GM19452 (cell line): ENCODE data around the gene SLC5A8.
"Not testable (repeated sequence)": the region's sequence is repeated elsewhere in the genome, so short reads cannot be mapped to it uniquely, and the experiment has no call there.

ENCODE experiments used
- ATAC-seq: cut with Tn5 transposase; IDR thresholded peaks from one replicate; pipeline ENCODE4 v1.9.1; 2021; ENCODE audit not compliant: unreplicated experiment

SLC5A8 gene

DNA sequence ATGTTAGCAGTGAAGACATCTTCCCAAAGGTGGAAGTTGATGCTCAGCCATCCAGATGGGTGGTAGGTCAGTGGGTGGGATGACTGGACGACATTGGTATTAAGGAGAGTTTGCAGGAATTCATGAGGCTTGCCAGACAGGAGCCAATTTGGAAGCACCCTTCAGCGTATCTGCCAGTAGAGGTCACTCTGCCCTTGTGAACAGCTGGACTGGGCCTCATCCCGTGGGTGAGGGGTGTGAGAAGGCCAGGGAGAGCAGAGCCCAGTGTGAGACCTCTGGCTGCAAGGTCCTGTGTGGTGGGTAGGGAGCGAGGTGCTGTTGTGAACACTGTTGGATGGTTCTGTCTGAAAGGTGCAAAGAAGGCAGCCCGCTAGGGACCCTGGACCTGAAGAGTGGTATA is 37.7 kb downstream of the SLC5A8 start:
- ATAC-seq: no peak

DNA sequence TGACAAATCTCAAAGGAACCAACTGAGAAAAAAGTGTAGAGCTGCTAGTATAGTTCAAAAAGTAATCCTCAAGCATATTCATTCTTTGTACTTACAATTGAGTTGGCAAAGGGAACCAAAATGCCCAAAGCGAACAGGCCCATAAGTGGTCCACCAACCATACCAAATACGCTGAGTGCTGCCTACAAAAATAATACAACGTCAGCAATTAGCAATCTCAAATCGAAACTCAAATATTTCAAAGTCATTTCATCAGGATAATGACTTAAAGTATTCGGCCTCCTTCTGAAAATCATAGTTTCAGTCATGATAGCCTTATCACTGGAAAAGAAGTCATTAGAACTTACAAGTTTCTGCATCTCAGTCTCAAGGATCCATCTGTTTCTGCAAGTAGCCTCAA is 42.0 kb downstream of the SLC5A8 start:
- no peak for ATAC-seq

DNA sequence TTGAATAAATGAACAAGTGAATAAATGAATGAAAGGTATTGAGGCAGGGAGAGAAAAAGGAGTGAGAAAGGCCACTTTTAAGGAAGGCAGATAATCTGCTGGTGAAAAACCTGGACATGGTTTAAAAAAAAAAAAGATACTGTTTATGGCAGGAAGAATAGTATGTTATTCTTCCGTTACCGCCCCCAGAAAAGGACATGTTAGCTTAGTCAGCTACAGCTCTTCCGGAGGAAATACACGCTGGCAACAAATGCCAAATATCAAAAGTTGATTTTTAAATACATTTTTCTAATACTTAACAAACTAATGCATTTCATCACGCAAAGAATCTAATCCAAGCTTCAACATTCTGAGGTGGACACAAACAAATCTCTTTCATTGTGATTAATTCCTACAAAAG is 43.2 kb downstream of the SLC5A8 start:
- ATAC-seq: no peak

DNA sequence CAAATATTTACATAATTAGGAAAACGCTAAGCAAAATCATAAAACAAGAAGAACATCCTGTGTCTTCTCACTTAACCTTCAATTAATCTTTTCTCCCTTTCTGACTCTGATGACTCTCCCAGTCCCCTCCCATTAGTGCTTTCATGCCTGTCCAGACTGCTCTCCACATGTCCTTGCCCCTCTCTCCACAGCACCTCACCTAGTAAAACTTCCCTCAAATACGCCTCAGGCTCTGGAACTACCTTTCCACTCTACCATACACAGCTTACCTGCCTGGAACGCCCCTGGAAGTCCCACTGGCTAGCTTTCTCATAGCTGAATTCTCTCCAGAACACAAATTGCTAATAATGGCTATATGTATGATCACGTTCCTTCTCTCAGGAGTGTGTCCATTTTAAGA is 44.7 kb downstream of the SLC5A8 start:
- ATAC-seq: no peak

DNA sequence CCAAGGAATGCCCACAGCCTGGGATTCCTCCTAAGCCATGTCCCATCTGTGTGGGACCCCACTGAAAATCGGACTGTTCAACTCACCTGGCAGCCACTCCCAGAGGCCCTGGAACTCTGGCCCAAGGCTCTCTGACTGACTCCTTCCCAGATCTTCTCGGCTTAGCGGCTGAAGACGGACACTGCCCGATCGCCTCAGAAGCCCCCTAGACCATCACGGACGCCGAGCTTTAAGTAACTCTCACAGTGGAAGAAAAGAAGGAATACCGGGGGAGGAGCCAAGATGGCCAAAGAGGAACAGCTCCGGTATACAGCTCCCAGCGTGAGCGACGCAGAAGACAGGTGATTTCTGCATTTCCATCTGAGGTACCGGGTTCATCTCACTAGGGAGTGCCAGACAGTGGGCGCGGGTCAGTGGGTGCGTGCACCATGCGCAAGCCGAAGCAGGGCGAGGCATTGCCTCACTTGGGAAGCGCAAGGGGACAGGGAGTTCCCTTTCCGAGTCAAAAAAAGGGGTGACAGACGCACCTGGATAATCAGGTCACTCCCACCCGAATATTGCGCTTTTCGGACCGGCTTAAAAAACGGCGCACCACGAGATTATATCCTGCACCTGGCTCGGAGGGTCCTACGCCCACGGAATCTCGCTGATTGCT is 64.1 kb downstream of the SLC5A8 start:
- ATAC-seq: not testable (repeated sequence)

DNA sequence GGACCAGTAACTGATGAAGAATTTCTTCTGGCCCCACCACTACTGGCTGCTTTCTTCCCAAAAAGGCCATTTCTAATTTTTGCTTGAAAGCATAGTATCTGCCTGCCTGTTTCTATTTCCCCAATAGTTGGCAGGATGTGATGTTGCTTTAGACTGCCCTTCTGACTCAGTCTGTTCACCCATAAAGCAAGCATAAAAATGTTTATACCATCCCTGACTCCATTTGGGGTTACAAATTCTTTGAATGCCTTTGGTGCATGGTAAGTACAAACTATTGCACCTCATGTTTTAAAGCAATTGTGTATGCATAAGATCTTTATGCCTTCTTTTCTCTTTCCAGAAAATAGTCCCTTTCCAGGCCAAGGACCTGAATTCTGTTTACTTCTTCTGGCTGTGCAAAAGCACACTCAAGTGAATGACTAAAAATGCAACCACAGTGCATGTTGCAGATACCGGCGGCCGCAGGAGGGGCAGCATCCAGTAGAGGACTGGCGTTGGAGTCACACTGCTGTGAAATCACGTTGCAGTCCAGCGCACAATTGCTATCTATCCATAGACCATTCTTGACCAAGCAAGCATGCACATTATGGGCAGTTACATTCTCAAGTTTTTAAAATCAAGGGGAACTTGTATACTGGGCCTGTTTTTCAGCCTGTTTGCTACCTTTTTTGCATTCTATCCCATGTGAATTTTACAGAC is 82.4 kb downstream of the SLC5A8 start:
- ATAC-seq: no peak

DNA sequence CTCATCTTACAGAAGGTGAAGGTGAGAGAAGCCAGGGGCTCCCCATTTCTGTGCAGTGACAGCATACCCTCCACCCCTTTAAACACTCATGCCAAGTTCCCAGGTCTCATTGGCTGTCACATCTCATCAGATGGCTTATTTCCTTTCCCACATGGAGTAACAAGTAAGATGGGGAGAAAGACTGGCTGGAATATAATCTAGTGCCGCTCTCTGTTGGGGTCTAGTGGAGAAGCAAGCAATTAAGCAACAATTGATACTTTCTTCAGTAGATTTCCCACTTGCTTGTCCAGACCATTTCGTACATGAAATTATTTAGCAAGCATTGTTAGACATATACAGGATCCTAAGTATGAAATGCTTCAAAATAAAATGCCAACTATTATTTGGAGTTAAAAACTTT is 92.2 kb downstream of the SLC5A8 start:
- ATAC-seq: no peak

DNA sequence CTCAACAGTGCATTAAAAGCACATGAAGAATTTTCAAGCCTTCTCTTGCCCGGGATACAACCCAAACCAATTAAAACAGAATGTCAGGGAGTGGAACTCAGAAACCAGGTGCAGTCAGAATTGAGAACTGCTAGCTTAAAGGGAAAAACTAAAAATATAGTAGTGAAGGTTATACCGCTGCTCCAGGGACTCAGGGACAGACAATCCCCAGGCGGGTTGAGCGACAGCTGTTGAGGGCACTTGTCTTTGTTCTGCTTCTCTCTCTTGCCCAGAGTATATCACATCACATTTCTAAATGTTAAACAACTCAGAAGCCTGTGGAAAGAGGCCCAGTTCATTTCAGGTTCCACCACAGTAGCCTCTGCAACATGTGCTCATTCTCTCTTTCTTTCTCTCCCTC is 93.1 kb downstream of the SLC5A8 start:
- no peak for ATAC-seq

DNA sequence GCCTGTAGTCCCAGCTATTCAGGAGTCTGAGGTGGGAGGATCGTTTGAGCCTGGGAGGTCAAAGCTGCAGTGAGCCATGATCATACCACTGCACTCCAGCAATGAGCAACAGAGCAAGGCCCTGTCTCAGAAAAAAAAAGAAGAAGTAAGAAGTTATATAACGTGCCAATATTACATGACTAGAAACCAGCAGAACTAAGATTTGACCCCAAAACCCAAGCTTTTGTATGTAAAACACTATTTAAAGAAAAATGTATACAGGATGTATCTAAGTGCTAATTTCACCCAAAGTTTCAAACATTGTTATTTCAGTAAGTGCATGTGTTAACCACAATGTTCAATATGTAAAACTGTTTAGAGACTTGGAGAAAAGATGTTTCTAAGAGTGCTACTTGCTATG is 94.7 kb downstream of the SLC5A8 start:
- ATAC-seq: no peak

DNA sequence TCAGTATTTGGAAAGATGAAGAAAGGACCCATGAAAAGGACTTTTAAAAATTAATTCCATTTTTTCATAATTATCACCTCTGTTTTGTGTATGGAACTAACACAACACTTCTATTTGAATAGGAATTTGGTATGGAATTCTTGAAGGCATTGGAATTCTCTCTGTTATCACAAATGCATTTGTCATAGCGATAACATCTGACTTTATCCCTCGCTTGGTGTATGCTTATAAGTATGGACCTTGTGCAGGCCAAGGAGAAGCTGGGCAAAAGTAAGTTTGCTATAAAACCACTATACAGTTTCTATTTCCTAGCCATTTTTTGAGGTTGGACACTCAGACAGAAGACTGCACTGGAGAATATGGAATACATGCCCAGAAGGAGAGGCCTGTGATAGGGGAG is 98.6 kb downstream of the SLC5A8 start:
- ATAC-seq: no peak

DNA sequence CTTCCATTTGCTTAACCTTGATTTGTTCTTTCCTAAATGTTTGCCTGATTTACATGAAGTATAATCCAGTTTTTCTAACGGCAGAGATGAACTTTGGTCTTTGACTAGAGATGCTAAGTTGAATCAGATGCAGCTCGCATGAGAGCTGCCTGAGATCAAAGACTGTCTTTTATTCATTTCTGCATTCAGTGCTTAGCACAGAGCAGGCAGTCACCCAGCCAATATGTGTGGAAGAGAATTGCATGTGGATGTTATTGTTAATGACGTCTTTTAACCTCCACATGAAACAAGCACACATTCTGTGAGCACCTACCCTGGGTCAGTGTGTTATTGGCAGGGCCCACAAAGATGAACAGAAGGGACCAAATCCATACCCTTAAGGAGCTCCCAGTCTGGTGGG is 99.2 kb downstream of the SLC5A8 start:
- no peak for ATAC-seq

DNA sequence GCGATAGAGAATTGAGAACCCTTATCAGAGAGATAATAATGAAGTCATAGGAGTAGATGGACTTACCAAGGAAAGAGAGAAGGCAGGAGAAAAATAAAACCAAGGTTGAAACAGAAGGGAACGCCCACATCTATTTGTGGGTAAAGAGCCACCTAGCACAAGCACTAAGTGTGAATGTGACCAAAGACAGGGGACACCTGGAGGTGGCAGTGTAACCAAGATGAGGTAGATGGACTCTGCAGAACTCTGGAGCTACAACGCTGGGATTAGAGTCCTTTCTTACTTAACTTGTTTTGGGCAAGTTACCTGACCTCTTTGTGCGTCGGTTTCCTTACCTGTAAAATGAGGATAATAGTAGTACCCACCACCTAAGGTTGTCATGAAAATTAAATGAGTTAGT is 101.9 kb downstream of the SLC5A8 start:
- ATAC-seq: no peak

DNA sequence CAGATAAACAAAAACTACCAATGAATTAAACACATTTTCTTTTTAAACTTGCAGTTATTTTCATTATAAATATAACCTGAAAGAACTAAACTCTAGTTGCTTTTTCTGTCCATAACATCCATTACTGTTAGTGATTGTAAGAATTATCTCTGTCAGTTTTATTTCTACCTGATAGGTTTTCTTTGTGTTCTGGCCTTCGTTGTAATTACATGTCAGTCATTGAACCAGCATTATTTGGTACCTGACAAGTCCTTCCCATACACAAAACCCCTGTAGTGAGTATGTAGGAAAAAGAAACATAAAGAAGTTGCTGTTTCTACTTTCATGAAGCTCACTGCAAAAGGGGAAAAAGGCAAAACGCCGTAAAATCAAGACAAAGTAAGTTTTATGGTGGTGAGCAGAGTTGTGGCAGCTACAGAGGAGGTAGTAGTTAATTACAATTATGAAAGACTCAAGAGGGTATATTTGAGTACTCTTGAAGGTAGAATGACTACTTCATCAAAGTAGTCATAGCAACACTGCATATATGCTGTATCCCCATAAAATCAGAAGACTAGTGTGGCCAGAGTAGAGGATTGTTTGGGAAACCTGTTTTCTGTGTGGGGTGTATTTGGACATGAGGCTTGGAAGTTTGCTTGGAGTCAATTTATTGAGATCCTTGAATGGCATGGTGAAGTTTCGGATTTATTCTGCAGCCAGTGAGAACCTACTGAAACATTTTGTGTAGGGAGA is 102.8 kb downstream of the SLC5A8 start:
- no peak for ATAC-seq
